Keratinocyte (primary cell): ENCODE measurements around the gene SPATC1L.

Experiments used
- CTCF ChIP-seq, 3 experiments: IDR thresholded peaks in 1 of 3; conservative IDR thresholded peaks in 1 of 3; optimal IDR thresholded peaks in 1 of 3; 2 replicates in 2 of 3; 3 replicates in 1 of 3; pipeline versions ENCODE3 to v1.5.1; 2011; ENCODE audit warnings: low read length in 3 of 3, mild to moderate bottlenecking in 3 of 3, moderate library complexity in 2 of 3, control low read depth in 1 of 3, inconsistent platforms in 1 of 3; ENCODE audit not compliant: insufficient read depth in 2 of 3; ENCODE audit errors: extremely low read depth in 1 of 3
- EZH2 ChIP-seq: IDR thresholded peaks from one replicate; pipeline ENCODE4 v1.6.1; 2012; ENCODE audit warnings: inconsistent platforms, mild to moderate bottlenecking, low read length, moderate library complexity

GRCh38 chr21:46194374-46195334 is 10.4 kb upstream of the SPATC1L start:
- TF ChIP-seq EZH2 (no peak), CTCF (optimal IDR thresholded peaks at IDR 0.05 in 1 of 3, IDR thresholded peaks at IDR 0.05 in 1 of 3, conservative IDR thresholded peaks at IDR 0.05 in 1 of 3; ENCODE audit: extremely low read depth in 1 of 3, insufficient read depth in 2 of 3, low read length in 3 of 3) (no peak)
